SK-N-SH treated with all-trans-retinoic acid at 6 μM for 48 hours (cell line): ENCODE results near the gene SLC13A5.

Experiments
- ATAC-seq: fragments of 200-7000 bp; cut with Tn5 transposase; 3 replicates; pipeline ENCODE4 v1.9.1; 2020; ENCODE audit warnings: mild to moderate bottlenecking, moderate library complexity
- ARNTL ChIP-seq: fragments of 450-650 bp; formaldehyde crosslinking; IDR thresholded peaks from 2 replicates; pipeline ENCODE4 v1.5.0; 2020; ENCODE audit warnings: low read depth, mild to moderate bottlenecking, moderate library complexity, borderline replicate concordance
- BACH2 ChIP-seq: fragments of 250-450 bp; sonication (Bioruptor Pico); IDR thresholded peaks from 2 replicates; pipeline ENCODE4 v1.9.0; 2021; ENCODE audit warnings: mild to moderate bottlenecking, borderline replicate concordance
- CREB5 ChIP-seq: fragments of 250-450 bp; sonication (Bioruptor Pico); IDR thresholded peaks from 2 replicates; pipeline ENCODE4 v1.5.1; 2020; ENCODE audit warnings: low read depth, mild to moderate bottlenecking, moderate library complexity
- CSDC2 ChIP-seq: fragments of 250-450 bp; sonication (Bioruptor Pico); IDR thresholded peaks from 2 replicates; pipeline ENCODE4 v1.5.0; 2020; ENCODE audit warnings: mild to moderate bottlenecking, moderate library complexity
- CSRNP3 ChIP-seq: fragments of 250-450 bp; sonication (Bioruptor Pico); IDR thresholded peaks from 2 replicates; pipeline ENCODE4 v1.5.1; 2021; ENCODE audit warnings: mild to moderate bottlenecking, moderate library complexity
- ESRRG ChIP-seq: fragments of 250-450 bp; sonication (Bioruptor Pico); IDR thresholded peaks from 2 replicates; pipeline ENCODE4 v1.6.1; 2021; ENCODE audit warnings: mild to moderate bottlenecking
- GLIS3 ChIP-seq: fragments of 250-450 bp; sonication (Bioruptor Pico); IDR thresholded peaks from 2 replicates; pipeline ENCODE4 v1.5.0; 2020; ENCODE audit warnings: mild to moderate bottlenecking, moderate library complexity
- ISL1 ChIP-seq: fragments of 250-450 bp; sonication (Bioruptor Pico); IDR thresholded peaks from 2 replicates; pipeline ENCODE4 v2.1.2; 2022; ENCODE audit warnings: mild to moderate bottlenecking, moderate library complexity
- OSR1 ChIP-seq: fragments of 250-450 bp; sonication (Bioruptor Pico); IDR thresholded peaks from 2 replicates; pipeline ENCODE4 v1.8.0; 2022; ENCODE audit warnings: moderate library complexity, mild to moderate bottlenecking, inconsistent platforms
- PPARA ChIP-seq: fragments of 250-450 bp; sonication (Bioruptor Pico); IDR thresholded peaks from 2 replicates; pipeline ENCODE4 v1.5.0; 2020; ENCODE audit warnings: mild to moderate bottlenecking, borderline replicate concordance
- RARB ChIP-seq: fragments of 250-450 bp; sonication (Bioruptor Pico); IDR thresholded peaks from 2 replicates; pipeline ENCODE4 v1.8.0; 2021; ENCODE audit warnings: mild to moderate bottlenecking, moderate library complexity
- SNAI2 ChIP-seq: fragments of 250-450 bp; sonication (Bioruptor Pico); IDR thresholded peaks from 2 replicates; pipeline ENCODE4 v1.5.0; 2020; ENCODE audit warnings: mild to moderate bottlenecking, moderate library complexity
- TCF4 ChIP-seq: fragments of 250-450 bp; sonication (Bioruptor Pico); IDR thresholded peaks from 2 replicates; pipeline ENCODE4 v1.8.0; 2021; ENCODE audit warnings: mild to moderate bottlenecking, moderate library complexity, borderline replicate concordance
- TOX ChIP-seq: fragments of 250-450 bp; sonication (Bioruptor Pico); IDR thresholded peaks from 2 replicates; pipeline ENCODE4 v1.8.0; 2021; ENCODE audit warnings: mild to moderate bottlenecking, moderate library complexity, borderline replicate concordance
- ZC3H10 ChIP-seq: fragments of 250-450 bp; sonication (Bioruptor Pico); IDR thresholded peaks from 2 replicates; pipeline ENCODE4 v1.5.1; 2021; ENCODE audit warnings: mild to moderate bottlenecking, moderate library complexity
- ZFP3 ChIP-seq: fragments of 250-450 bp; sonication (Bioruptor Pico); IDR thresholded peaks from 2 replicates; pipeline ENCODE4 v1.5.0; 2020; ENCODE audit warnings: mild to moderate bottlenecking, moderate library complexity
- ZFP30 ChIP-seq: fragments of 450-650 bp; formaldehyde crosslinking; IDR thresholded peaks from 2 replicates; pipeline ENCODE4 v1.5.0; 2022; ENCODE audit warnings: mild to moderate bottlenecking, moderate library complexity
- ZNF565 ChIP-seq: fragments of 450-650 bp; formaldehyde crosslinking; conservative IDR thresholded peaks from 2 replicates; pipeline ENCODE4 v1.5.0; 2020; ENCODE audit warnings: low read depth, mild to moderate bottlenecking, moderate library complexity
- ZNF70 ChIP-seq: fragments of 450-650 bp; formaldehyde crosslinking; IDR thresholded peaks from 2 replicates; pipeline ENCODE4 v1.5.0; 2020; ENCODE audit warnings: mild to moderate bottlenecking, moderate library complexity
- ZNF8 ChIP-seq: fragments of 450-650 bp; formaldehyde crosslinking; IDR thresholded peaks from 2 replicates; pipeline ENCODE4 v1.5.0; 2020; ENCODE audit warnings: mild to moderate bottlenecking, moderate library complexity
- TF ChIP-seq, protein P1 (sequence below): fragments of 250-450 bp; sonication (Bioruptor Pico); IDR thresholded peaks from 2 replicates; pipeline ENCODE4 v1.8.0; 2021; ENCODE audit warnings: low read depth, mild to moderate bottlenecking, moderate library complexity, borderline replicate concordance
- TF ChIP-seq, protein P2 (sequence below): fragments of 250-450 bp; sonication (Bioruptor Pico); IDR thresholded peaks from 2 replicates; pipeline ENCODE4 v1.5.0; 2020; ENCODE audit warnings: mild to moderate bottlenecking, moderate library complexity

The SLC13A5 gene

GRCh38 chr17:6681671-6682070 lies 31.5 kb downstream of the SLC13A5 start:
- ATAC-seq: no peak

GRCh38 chr17:6681176-6681575 lies 32.0 kb downstream of the SLC13A5 start:
- ATAC-seq: no peak

More at GRCh38 chr17:6681671-6682070, 31.5 kb downstream of the SLC13A5 start:
- TF ChIP-seq ZNF8 (CRISPR knock-in tag): no peak
- no peak for TF ChIP-seq ESRRG
- TF ChIP-seq ARNTL: no peak
- no peak for TF ChIP-seq BACH2 (CRISPR knock-in tag)
- TF ChIP-seq RARB (CRISPR knock-in tag): no peak
- TF ChIP-seq, all 23 proteins: peak for 0

GRCh38 chr17:6679241-6679640 lies 33.9 kb downstream of the SLC13A5 start:
- ATAC-seq: no peak

More at GRCh38 chr17:6681176-6681575, 32.0 kb downstream of the SLC13A5 start:
- TF ChIP-seq PPARA (CRISPR knock-in tag) (no peak), ARNTL (no peak), ZC3H10 (CRISPR knock-in tag) (no peak), BACH2 (CRISPR knock-in tag) (no peak), CSRNP3 (no peak), ZNF8 (CRISPR knock-in tag) (no peak), OSR1 (CRISPR knock-in tag) (no peak), RARB (CRISPR knock-in tag) (no peak), ZFP3 (CRISPR knock-in tag) (no peak), TOX (no peak), ZNF70 (CRISPR knock-in tag) (no peak), SNAI2 (no peak), CREB5 (CRISPR knock-in tag) (no peak), ZNF565 (CRISPR knock-in tag) (no peak), ISL1 (CRISPR knock-in tag) (no peak), GLIS3 (CRISPR knock-in tag) (no peak), ZFP30 (CRISPR knock-in tag) (no peak), CSDC2 (CRISPR knock-in tag) (no peak)
- TF ChIP-seq, protein P1, sequence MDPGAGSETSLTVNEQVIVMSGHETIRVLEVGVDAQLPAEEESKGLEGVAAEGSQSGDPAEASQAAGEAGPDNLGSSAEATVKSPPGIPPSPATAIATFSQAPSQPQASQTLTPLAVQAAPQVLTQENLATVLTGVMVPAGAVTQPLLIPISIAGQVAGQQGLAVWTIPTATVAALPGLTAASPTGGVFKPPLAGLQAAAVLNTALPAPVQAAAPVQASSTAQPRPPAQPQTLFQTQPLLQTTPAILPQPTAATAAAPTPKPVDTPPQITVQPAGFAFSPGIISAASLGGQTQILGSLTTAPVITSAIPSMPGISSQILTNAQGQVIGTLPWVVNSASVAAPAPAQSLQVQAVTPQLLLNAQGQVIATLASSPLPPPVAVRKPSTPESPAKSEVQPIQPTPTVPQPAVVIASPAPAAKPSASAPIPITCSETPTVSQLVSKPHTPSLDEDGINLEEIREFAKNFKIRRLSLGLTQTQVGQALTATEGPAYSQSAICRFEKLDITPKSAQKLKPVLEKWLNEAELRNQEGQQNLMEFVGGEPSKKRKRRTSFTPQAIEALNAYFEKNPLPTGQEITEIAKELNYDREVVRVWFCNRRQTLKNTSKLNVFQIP: no peak
- TF ChIP-seq, protein P2, sequence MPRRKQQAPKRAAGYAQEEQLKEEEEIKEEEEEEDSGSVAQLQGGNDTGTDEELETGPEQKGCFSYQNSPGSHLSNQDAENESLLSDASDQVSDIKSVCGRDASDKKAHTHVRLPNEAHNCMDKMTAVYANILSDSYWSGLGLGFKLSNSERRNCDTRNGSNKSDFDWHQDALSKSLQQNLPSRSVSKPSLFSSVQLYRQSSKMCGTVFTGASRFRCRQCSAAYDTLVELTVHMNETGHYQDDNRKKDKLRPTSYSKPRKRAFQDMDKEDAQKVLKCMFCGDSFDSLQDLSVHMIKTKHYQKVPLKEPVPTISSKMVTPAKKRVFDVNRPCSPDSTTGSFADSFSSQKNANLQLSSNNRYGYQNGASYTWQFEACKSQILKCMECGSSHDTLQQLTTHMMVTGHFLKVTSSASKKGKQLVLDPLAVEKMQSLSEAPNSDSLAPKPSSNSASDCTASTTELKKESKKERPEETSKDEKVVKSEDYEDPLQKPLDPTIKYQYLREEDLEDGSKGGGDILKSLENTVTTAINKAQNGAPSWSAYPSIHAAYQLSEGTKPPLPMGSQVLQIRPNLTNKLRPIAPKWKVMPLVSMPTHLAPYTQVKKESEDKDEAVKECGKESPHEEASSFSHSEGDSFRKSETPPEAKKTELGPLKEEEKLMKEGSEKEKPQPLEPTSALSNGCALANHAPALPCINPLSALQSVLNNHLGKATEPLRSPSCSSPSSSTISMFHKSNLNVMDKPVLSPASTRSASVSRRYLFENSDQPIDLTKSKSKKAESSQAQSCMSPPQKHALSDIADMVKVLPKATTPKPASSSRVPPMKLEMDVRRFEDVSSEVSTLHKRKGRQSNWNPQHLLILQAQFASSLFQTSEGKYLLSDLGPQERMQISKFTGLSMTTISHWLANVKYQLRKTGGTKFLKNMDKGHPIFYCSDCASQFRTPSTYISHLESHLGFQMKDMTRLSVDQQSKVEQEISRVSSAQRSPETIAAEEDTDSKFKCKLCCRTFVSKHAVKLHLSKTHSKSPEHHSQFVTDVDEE (CRISPR knock-in tag): no peak

More at GRCh38 chr17:6679241-6679640, 33.9 kb downstream of the SLC13A5 start:
- TF ChIP-seq ZNF8 (CRISPR knock-in tag) (no peak), TCF4 (CRISPR knock-in tag) (no peak), ZC3H10 (CRISPR knock-in tag) (no peak), ARNTL (no peak), ISL1 (CRISPR knock-in tag) (no peak), ESRRG (no peak)
- TF ChIP-seq, protein P1: no peak
